GM21381 (cell line): ENCODE results near the gene SCNM1.
A peak's percentile ranks its signal among the peaks of the same experiment; 100 is the strongest.
"Not testable (repeated sequence)": the region's sequence is repeated elsewhere in the genome, so short reads cannot be mapped to it uniquely, and the experiment has no call there.

ENCODE experiments used
- ATAC-seq: cut with Tn5 transposase; IDR thresholded peaks from one replicate; pipeline ENCODE4 v1.9.1; 2021; ENCODE audit warnings: mild to moderate bottlenecking, moderate library complexity; ENCODE audit not compliant: unreplicated experiment

Gene SCNM1

DNA sequence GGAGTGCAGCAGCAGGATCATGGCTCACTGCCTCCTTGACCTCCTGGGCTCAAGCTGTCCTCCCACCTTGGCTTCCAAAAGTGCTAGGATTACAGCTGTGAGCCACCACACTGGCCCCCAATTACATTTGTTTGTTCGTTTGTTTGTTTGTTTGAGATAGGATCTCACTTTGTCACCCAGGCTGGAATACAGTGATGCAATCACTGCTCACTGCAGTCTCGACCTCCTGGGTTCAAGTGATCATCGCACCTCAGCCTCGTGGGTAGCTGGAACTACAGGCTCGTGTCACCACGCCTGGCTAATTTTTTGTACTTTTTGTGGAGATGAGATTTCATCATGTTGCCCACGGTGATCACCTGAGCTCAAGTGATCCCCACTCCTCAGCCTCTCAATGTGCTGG, 26.1 kb downstream of the SCNM1 start:
- ATAC-seq = no peak

DNA sequence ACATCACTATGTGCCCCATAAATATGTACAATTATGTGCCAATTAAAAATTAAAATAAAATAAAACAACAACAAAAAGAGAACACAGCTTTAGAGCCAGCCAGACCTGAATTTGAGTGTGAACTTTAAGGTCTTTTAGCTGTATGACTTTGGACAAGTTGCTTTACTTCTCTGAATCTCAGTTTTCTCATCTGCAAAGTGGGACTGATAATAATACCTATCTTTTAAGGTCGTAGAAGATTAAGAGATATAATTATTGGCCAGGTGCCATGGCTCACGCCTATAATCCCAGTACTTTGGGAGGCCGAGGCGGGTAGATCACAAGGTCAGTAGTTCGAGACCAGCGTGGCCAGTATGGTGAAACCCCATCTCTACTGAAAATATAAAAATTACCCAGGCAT, 27.4 kb downstream of the SCNM1 start:
- ATAC-seq = no peak

DNA sequence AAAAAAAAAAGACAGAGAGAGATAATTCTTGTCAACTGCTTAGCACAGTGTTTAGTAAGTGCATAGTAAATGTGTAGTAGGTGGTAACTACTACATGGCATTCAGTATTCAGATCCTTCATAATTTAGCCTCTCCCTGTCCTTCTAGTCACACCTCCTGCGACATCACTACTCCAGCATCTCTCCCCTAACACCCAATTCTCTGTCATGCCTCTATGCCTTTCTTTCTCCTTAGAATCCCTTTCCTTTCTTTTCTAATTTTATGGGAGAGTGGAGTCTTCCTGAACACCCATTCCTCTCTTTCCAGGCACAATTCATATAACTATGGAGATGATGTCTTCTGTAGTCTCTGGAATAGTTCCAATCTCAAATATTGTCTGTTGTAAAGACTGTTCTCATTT, 27.9 kb downstream of the SCNM1 start:
- ATAC-seq = no peak

DNA sequence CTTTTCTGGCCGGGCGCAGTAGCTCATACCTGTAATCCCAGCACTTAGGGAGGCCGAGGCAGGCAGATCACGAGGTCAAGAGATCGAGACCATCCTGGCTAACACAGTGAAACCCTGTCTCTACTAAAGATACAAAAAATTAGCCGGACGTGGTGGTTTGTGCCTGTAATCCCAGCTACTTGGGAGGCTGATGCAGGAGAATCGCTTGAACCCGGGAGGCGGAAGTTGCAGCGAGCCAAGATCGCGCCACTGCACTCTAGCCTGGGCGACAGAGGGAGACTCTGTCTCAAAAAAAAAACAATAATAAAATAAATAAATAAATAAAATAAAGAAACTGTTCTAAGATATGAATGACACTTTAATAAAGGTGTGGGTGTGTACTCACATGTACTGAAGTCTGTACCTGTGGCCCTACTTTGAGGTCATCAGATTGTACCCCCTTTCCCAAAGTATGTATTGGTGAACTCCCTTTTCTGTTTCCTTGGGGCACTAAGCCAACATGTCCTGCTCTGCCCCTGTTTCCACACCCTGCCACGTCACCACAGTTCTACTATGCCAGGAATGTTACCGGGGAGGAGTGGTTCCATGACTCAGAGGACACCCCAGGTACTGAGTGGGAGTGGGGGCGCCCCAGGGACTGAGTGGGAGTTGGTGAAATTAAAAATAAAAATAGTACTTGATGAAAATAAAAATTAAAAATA, 29.1 kb downstream of the SCNM1 start:
- not testable (repeated sequence) for ATAC-seq

DNA sequence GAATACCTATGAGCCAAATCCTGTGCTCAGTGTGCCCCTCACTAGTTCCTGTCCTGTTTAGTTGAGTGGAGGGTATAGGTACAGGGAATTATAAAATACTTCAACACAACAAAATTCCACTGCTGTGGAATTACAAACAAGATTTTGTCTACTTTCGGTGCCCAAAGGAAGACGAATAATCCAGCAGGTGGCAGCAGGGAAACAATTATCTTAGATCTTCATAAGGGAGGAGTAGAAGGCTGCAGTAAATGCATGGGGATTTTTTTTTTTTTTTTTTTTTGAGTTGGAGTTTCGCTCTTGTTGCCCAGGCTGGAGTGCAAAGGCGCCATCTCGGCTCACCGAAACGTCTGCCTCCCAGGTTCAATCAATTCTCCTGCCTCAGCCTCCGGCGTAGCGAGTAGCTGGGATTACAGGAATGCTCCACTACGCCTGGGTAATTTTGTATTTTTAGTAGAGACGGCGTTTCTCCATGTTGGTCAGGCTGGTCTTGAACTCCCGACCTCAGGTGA, 30.4 kb downstream of the SCNM1 start:
- no peak for ATAC-seq

DNA sequence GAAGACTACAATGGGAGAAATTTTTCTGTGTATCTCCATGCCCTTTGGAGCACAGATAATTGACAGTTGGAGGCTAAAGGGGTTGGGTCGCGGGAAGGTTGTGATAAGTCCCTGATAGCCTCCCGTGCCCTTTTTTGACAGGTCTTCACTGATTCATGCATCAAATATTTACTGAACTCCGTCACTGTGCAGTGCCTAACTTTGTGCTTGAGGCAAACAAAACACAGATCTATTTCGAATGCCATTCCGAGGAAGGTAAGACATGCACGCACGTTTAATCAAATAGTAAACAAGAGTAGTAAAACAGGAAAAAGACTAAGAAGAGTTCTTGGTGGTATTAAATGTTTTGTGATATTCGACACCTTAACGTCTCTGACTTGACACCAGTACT, 31.9 kb downstream of the SCNM1 start:
- no peak for ATAC-seq

DNA sequence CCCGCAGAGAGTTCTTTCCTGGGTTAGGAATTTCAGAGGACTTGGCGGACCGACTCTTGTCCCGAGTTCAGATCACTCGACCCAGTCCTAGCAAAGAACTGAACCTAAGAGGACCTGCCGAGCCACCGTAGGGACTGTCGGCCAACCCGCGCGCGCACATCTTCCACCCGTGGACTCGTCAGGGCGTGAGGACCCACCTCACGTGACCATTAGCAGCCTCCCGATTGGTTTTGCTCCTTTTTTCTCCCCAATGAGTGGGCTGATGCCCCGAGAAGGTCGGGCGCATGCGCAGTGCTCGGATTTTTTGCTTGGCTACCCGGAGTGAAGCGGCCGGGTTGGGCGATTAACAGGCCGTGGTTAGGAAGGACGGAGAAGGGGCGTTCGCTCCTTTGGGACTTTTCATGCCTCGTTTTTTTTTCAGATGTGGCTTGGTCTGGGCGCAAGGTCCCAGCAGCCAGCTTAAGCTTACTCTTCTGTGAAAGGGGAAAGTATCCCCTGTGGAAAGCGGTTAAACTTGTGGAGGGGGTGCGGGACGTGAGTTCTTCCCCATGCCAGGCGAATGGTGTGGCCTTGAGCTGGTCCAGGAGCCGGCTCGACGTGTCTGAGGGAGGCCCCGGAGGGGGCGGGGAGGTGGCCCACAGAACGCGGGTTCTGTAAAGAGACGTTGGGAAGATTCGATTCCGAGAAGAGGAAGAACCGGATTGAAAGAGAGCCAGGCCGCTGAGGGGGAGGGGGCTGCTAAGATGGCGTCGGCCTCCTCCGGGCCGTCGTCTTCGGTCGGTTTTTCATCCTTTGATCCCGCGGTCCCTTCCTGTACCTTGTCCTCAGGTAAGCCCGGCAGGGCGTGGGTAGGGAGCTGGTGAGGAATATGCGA, 32.5 kb downstream of the SCNM1 start, which contains the start of gene PIP5K1A:
Gene PIP5K1A (plus strand): TSS at position 299 of the 874 bp plus-strand sequence. CDS start 445 bp downstream, at position 744.
- ATAC-seq = peak; percentile 82

DNA sequence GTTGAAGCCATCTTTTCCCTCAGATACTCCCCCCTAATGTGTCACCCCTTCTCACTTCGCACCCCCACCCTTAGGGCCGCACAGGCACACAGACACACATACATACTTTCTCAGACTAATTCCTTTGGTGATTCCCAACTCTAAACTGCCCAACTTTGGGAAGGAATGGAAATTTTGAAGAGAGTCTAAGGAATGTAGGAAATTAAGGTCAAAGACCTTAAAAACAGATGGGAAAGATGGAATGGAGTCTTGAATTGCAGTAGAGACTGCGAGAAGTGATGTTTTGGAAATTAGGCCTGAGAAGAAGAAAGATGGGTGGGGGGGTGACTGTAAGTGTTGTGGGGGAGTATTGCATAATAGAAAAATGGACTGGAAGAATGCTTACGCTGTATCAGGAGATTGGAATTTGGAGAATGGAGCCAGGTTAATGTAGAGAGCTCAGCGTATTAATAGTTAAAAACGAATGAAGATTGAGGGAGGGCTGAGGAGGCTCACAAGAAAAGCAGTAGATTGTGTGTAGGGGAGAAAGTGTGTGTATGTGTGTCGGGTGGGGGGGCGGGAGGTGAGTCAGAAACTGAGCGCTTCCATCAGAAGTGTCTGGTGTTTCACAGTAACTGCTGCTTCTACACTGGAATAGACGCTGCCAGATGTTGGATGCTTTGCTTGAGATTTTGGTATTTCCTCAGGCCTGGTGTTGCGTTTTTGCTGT, 34.1 kb downstream of the SCNM1 start:
- no peak for ATAC-seq

DNA sequence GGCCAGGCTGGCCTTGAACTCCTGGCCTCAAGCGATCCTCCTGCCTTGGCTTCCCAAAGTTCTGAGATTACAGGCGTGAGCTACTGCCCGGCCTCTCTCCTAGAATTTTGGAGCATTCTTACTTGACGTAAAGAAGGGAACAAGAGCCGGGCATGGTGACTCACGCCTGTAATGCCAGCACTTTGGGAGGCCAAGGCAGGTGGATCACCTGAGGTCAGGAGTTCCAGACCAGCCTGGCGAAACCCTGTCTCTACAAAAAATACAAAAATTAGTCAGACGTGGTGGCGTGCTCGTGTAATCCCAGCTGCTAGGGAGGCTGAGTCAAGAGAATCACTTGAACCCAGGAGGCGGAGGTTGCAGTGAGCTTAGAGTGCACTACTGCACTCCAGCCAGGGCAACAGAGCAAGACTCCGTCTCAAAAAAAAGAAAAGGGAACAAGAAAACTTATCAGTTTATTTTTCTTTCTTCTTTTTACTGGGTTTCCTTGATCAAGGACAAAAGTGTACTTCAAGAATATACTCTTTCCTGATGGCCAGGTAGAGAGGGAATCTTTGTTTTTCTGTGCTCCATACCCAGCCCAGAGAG, 39.5 kb downstream of the SCNM1 start:
- ATAC-seq = not testable (repeated sequence)

DNA sequence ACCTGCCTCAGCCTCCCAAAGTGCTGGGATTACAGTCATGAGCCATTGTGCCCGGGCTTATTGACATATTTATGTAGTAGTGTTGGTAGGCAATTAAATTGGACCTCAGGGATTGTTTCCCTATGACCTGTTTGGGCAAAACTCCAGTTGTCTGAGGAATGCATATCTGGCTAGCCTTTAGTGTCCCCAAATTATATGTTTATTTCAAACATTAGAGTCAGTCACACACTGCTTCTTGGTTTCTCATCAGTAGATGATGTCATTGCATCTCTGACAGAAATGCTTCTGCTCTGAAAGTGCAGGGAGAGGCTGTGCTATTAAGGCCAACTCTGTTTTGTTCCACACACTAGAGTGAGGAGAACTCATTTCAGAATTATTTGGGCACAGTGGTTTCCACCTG, 44.9 kb downstream of the SCNM1 start:
- ATAC-seq = no peak

DNA sequence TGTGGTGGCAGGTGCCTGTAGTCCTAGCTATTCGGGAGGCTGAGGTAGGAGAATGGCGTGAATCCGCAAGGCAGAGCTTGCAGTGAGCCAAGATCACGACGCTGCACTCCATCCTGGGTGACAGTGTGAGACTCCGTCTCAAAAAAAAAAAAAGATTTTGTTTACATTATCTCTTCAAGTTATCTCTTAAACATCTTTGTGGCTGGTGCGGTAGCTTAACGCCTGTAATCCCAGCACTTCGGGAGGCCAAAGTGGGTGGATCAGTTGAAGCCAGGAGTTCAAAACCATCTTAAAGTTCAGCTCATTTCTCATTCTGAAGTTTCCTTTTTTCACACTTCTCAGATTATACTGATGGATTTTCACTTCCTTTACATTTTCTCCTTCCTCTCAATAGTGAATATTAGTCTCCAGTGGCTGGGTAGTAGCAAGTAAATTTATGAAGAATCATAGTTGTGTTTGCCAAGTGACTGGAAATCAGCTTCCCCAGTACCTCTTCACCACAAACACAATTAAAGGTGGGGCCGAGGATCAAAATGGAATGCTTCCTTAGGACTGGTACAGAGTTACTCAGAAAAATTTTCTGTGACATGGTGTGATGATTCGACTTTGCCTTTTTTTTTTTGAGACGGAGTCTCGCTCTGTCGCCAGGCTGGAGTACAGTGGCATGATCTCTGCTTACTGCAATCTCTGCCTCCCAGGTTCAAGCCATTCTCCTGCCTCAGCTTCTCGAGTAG, 46.2 kb downstream of the SCNM1 start:
- ATAC-seq = no peak

DNA sequence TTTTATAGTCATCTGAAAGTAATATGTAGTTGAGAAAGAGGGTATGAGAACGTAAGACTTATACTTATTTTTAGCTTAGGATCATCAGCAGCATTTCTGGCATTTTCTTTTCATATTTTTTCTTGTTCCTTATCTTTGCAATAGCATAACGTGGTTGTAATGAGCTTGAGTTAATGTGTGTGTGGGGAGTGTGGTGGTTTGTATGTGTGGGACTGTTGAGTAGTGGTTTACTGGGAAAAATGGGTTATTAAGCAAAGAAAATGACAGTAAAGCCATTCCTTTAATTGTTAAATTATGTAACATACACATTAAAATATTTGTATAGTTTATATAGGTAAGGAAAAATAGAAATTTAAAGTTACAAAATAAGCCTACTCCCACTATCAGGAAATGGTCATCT, 47.6 kb downstream of the SCNM1 start:
- ATAC-seq = no peak
